ENCODE results near the gene ABO. TPM values are rescaled to one million over a fixed set of nuclear protein-coding genes. Genes with fewer than 3 reads are reported as not detected.
A peak's percentile ranks its signal among the peaks of the same experiment; 100 is the strongest.
"Not testable (repeated sequence)": the region's sequence is repeated elsewhere in the genome, so short reads cannot be mapped to it uniquely, and the experiment has no call there.

The ABO gene
- total RNA-seq, 2 experiments from 2014 or later, result not detected

DNA sequence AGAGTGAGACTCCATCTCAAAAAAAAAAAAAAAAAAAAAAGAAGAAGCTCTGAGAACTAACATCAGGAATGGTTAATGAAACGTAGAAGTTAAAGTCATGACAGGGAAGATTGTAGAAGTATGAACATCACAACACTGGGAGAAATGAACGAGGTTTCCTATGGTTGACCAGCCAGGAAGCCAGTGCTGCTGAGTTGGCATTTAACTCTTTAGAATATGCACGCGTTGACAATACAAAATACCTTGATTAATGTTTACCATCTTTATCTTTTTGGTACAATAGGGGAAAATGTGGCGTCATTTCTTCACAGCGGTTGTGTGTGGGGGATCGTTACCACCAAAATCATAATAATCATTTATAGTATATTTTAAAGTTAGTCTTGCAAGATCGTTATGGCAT lies 32.0 kb downstream of the ABO start:
- H3K4me3 Mint-ChIP-seq, result no peak overlapping the region
- H3K27ac Mint-ChIP-seq, result no peak overlapping the region

DNA sequence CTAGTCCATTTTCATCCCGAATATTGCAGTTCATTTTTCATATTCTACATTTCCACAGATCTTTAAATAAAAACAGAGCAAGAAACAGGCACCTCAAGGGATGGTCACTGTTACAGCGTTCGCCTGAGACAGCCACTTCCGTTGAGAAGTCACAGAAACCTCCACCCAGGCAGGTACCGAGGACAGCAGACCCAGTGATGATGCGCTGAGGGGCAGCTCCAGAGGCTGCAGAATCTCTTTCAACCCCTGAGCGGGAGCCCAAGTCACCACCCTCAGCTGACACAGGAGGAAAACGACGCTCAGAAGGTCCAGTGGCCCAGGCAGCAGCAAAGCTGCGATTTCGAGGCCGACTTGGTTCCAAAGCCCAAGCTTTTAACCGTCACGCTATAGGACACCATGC lies 32.8 kb downstream of the ABO start:
- Mint-ChIP-seq H3K4me1 (ENCODE audit: low read depth) (peaks cover 3% of the 10 kb centered on the region), H3K36me3 (no peaks in the 10 kb centered on the region), H3K27ac (no peak overlapping the region), H3K4me3 (no peak overlapping the region), H3K27me3 (peaks cover 10% of the 10 kb centered on the region), H3K9me3 (no peaks in the 10 kb centered on the region)
- no peak for DNase-seq
- CTCF ChIA-PET, result no interaction called here
- intact Hi-C loops (cut with micrococcal nuclease), result no loop called here
- POLR2A ChIA-PET, result no interaction called here

More for the DNA sequence above, 32.0 kb downstream of the ABO start:
- CTCF ChIA-PET, result no interaction called here
- Mint-ChIP-seq H3K27me3 (peaks cover 10% of the 10 kb centered on the region), H3K9me3 (no peaks in the 10 kb centered on the region), H3K36me3 (no peaks in the 10 kb centered on the region), H3K4me1 (ENCODE audit: low read depth) (peaks cover 3% of the 10 kb centered on the region)
- no peak for DNase-seq
- intact Hi-C loops (cut with micrococcal nuclease), result no loop called here
- POLR2A ChIA-PET, result no interaction called here

DNA sequence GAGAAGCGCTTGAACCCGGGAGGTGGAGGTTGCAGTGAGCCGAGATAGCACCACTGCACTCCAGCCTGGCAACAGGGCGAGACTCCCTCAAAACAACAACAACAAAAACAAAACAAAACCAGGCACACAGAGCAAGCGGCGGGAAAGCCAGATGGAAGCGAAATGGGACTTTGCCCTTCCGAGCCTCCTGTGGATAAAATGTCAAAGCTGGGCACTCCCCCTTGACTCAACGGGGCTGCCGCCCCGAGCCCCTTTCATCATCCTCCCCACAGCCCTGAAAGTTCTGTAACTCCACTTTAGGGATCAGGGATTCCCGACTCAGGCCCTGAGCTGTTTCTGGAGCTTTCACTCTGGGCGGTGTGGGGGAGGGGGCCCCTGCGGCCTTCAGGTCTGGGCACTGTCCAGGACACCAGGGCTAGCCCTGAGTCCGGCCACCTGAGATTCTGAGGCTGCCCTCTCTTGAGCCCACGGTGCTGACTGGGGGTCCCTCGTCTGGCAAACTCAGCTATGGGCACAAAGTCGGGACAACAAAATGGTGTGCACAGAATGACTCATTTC lies 35.4 kb downstream of the ABO start:
- no peak overlapping the region for H3K27ac Mint-ChIP-seq
- H3K9me3 Mint-ChIP-seq, result no peaks in the 10 kb centered on the region
- CTCF ChIA-PET, result interaction anchor here (0.7 to 2.7 kb wide), 14 partner anchors 9 to 504 kb away, joined by 3 to 15 read pairs (median 4); partner anchors contain the start of gene SLC2A6
- no peak for DNase-seq
- intact Hi-C loops (cut with micrococcal nuclease), result loop anchor here (2.0 to 5.0 kb wide), 4 partner anchors 53 to 247 kb away; no protein-coding TSS in a partner anchor
- H3K4me1 Mint-ChIP-seq (ENCODE audit: low read depth), result peaks cover 3% of the 10 kb centered on the region
- no peak overlapping the region for H3K4me3 Mint-ChIP-seq
- peaks cover 9% of the 10 kb centered on the region for H3K27me3 Mint-ChIP-seq
- POLR2A ChIA-PET, result interaction anchor here (0.6 kb wide), 1 partner anchor 48 kb away, joined by 3 read pairs; no protein-coding TSS in a partner anchor
- H3K36me3 Mint-ChIP-seq, result no peaks in the 10 kb centered on the region

DNA sequence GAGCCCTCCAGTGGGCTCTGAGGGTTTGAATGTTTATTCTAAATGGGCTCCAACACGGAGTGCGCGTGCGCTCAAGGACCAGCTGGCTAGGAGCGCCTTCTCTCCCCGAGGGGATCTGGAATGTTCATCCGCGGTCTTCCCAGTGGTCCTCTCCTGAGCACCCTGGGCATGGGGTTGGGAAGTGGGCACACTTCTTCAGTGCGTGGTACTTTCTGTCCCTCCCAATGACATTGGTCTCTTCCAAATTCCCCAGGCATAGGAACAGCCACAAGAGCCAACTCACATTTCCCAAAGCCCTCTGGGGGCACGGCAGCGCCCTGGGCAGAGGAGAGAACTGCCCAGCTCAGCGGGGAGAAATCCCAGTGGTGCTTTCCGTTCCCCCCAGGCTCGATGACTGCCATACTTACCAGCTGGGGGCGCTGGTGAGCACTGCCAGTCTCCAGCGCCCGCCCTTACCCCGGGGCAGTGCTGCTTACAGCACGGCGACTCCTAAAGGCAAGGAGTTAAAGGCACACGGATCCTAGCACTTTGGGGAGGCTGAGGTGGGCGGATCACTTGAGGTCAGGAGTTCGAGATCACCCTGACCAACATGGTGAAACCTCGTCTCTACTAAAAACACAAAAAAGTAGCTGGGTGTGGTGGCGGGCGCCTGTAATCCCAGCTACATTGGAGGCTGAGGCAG lies 36.0 kb downstream of the ABO start:
- no peak overlapping the region for H3K27ac Mint-ChIP-seq
- peaks cover 3% of the 10 kb centered on the region for H3K4me1 Mint-ChIP-seq (ENCODE audit: low read depth)
- peaks cover 9% of the 10 kb centered on the region for H3K27me3 Mint-ChIP-seq
- H3K9me3 Mint-ChIP-seq, result no peaks in the 10 kb centered on the region
- ChIA-PET CTCF (interaction anchor here (0.7 to 2.7 kb wide), 20 partner anchors 10 to 363 kb away, joined by 3 to 15 read pairs (median 4); partner anchors contain the start of gene SLC2A6), POLR2A (interaction anchor here (0.6 kb wide), 1 partner anchor 49 kb away, joined by 3 read pairs; no protein-coding TSS in a partner anchor)
- H3K4me3 Mint-ChIP-seq, result peak overlapping the region; percentile 21
- intact Hi-C loops (cut with micrococcal nuclease), result loop anchor here (2.0 to 5.0 kb wide), 4 partner anchors 52 to 248 kb away; no protein-coding TSS in a partner anchor
- H3K36me3 Mint-ChIP-seq, result no peaks in the 10 kb centered on the region
- DNase-seq, result peak; percentile 80

DNA sequence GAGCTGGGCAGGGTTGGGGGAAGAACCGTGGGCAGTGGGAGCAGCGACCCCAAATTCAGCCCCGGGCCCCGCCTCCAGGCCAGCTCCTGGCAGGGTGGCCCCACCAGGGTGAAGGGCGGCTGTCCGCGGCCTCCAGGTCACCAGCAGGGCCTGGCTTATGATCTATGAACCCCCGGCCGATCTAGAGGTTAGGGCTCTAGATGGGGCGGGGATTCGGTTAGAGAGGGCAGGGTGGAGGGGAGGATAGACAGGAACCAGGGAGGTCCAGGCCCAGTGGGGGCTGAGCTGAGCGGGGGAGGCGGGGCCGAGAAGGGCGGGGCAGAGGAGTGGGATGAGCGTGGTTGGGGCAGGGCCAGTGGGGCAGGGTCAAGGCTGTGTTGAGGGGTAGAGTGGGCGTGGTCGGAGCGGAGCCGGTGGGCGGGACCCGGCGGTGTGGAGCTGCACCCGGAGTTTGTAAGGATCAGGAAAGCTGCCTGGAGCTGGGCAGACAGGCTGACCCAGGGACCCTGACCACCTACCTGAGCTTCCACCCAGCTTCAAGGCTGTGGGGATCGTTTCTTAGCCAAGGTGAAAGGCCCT lies 36.6 kb downstream of the ABO start:
- no peak overlapping the region for H3K4me3 Mint-ChIP-seq
- peaks cover 9% of the 10 kb centered on the region for H3K27me3 Mint-ChIP-seq
- intact Hi-C loops (cut with micrococcal nuclease), result loop anchor here (2.0 to 5.0 kb wide), 4 partner anchors 52 to 248 kb away; no protein-coding TSS in a partner anchor
- no peaks in the 10 kb centered on the region for H3K36me3 Mint-ChIP-seq
- CTCF ChIA-PET, result interaction anchor here (0.7 to 2.7 kb wide), 17 partner anchors 10 to 248 kb away, joined by 3 to 15 read pairs (median 5); no protein-coding TSS in a partner anchor
- H3K9me3 Mint-ChIP-seq, result no peaks in the 10 kb centered on the region
- peak; percentile 45 for DNase-seq
- H3K4me1 Mint-ChIP-seq (ENCODE audit: low read depth), result peaks cover 3% of the 10 kb centered on the region
- POLR2A ChIA-PET, result no interaction called here
- H3K27ac Mint-ChIP-seq, result no peak overlapping the region

DNA sequence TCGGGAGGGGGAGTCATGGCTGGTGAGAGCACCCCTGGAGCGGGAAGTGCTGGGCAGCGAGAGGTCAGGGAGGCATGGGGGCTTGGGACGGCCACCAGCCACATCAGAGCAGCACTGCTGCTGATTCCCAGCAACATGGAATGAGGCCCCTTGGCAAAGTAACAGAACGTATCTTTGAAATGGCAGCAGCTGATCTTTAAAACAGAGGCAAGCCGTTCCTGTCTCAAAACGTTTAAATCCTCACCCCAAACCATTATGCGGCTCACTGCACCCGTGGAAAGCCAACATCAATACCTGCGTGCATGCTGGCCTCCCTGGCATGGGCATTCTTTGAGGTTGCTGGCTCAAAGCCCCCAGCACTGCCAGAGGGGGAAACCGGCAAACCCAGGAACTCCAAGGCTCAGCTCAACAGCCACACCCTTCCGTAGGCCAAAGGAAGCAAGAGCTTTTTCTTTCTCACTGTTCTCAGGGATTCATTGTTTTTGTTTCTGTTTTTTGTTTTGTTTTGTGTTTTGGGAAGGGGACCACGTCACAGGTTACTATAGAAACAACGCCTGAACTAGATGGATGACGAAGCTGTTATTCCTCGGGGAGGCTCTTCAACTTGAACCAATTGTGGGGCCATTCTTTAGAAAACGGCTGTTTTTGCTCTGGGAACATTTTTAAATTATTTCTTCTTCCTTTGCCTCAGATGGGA lies 37.8 kb downstream of the ABO start:
- CTCF ChIA-PET, result no interaction called here
- H3K9me3 Mint-ChIP-seq, result no peaks in the 10 kb centered on the region
- H3K4me1 Mint-ChIP-seq (ENCODE audit: low read depth), result peaks cover 3% of the 10 kb centered on the region
- no peak for DNase-seq
- POLR2A ChIA-PET, result no interaction called here
- intact Hi-C loops (cut with micrococcal nuclease), result loop anchor here (5.0 kb wide), 2 partner anchors 90 to 165 kb away; no protein-coding TSS in a partner anchor
- no peak overlapping the region for H3K4me3 Mint-ChIP-seq
- no peak overlapping the region for H3K27ac Mint-ChIP-seq
- peaks cover 9% of the 10 kb centered on the region for H3K27me3 Mint-ChIP-seq
- no peaks in the 10 kb centered on the region for H3K36me3 Mint-ChIP-seq

DNA sequence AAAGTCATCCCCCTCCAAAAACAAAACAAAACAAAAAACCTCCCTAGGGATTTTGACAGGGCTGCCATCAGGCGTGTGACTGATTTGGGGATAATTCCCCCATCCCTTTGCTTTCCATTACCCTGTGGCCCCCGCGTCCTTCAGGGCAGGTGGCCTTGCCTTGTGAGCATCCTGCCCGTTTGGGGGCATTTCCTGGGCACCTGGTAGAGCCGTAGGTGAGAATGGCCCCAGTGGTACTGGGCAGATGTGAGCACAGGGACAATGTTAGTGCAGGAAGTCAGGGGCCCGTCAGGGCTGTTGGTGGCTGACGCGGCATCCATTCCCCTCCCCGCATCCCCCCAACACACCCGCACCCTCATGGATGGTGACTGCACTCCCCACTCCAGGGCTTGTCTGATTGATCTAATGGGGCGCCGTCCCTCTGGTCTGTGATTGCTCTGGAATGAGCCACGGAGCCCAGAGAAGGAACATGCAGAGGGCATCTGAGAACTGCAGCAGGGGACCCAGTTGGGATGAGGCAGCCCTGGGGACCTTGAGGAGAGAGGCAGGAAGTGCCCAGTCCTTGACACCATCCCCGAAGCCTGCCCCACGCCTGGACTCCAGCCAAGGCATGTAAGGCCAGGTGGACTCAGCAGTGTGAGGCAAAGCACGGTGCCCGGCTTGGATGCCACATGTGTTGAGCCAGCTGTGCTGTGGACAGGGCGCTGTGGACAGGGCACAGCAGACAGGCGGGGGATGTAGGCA lies 38.5 kb downstream of the ABO start:
- H3K9me3 Mint-ChIP-seq; H3K4me3 Mint-ChIP-seq; H3K27me3 Mint-ChIP-seq; POLR2A ChIA-PET; H3K4me1 Mint-ChIP-seq (ENCODE audit: low read depth); H3K27ac Mint-ChIP-seq; CTCF ChIA-PET; H3K36me3 Mint-ChIP-seq; DNase-seq: not testable (repeated sequence)
- intact Hi-C loops (cut with micrococcal nuclease), result loop anchor here (5.0 kb wide), 2 partner anchors 91 to 166 kb away; no protein-coding TSS in a partner anchor

DNA sequence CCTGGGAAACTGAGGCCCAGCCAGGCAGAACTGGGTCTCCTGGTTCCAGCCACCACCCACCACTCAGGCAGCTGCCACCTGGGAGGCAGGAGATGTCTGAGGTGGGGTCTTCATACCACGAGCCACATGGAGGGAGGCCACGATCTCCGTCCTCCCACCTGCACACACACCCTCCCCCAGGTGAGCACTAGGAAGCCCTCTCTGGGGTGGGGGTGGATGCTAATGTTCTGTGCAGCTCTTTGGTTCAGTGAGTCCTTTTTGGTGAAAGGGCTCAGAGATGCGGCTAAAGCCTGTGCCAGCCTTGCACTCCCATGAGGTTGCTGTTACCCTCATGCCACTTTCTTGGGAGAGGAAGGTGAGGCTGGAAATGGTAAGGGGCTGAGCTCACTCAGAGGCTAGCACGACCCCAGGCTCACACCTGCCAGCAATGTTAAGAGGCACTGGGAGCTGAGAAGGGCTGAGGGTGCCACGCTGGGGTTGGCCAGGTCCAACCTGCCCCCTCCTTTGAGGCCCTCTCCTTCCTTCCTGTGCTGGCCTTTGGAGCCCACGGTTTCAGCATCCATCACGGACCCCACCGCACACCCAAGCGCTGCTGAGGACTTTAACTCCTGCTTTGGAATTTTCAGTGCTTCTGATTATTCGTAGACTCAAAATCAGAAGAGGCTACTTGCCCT lies 39.3 kb downstream of the ABO start:
- ChIA-PET POLR2A (no interaction called here), CTCF (no interaction called here)
- no peak for DNase-seq
- Mint-ChIP-seq H3K36me3 (no peaks in the 10 kb centered on the region), H3K9me3 (no peaks in the 10 kb centered on the region), H3K4me3 (no peak overlapping the region), H3K27me3 (peaks cover 9% of the 10 kb centered on the region), H3K27ac (no peak overlapping the region), H3K4me1 (ENCODE audit: low read depth) (peaks cover 3% of the 10 kb centered on the region)
- intact Hi-C loops (cut with micrococcal nuclease), result loop anchor here (5.0 kb wide), 2 partner anchors 92 to 167 kb away; no protein-coding TSS in a partner anchor

DNA sequence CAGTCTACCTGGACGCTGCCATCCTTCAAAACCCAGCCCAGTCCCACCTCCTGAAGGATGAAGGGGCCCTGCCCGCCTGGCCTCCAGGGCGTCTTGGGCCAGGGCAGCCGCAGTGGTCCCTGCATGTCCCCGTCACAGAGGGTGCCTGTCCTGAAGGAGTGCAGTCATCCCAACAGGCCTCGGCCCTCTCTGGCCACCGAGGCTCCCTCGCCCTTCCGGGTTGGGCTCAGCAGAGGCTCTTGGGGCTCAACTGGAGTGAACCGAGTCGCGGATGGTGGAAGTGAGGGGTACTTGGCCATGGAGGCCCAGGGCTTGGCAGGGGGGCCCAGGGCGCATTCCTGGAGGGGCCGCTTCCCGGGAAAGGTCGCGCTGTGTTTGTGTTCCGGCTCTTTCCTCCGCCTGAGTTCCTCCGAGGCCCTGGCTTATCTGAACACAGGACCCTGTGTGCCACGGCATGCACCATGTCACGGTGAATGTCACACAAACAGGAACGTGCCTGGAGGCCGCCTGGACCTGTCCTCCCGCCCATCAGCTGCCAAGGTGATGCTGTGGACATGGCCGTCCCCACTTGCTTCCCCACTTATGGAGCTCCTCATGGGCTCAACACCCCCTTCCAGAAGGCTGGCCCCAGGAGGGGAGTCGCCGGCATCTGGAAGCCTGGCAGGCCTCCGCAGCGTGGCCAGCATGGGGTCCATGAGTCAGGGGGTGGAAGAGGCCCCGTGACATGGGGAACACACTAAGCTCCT lies 40.3 kb downstream of the ABO start:
- no peak for DNase-seq
- Mint-ChIP-seq H3K4me3 (no peak overlapping the region), H3K27ac (no peak overlapping the region), H3K9me3 (no peaks in the 10 kb centered on the region), H3K36me3 (no peaks in the 10 kb centered on the region), H3K27me3 (peaks cover 9% of the 10 kb centered on the region), H3K4me1 (ENCODE audit: low read depth) (peaks cover 3% of the 10 kb centered on the region)
- intact Hi-C loops (cut with micrococcal nuclease), result loop anchor here (5.0 kb wide), 2 partner anchors 93 to 168 kb away; no protein-coding TSS in a partner anchor
- ChIA-PET POLR2A (no interaction called here), CTCF (no interaction called here)

DNA sequence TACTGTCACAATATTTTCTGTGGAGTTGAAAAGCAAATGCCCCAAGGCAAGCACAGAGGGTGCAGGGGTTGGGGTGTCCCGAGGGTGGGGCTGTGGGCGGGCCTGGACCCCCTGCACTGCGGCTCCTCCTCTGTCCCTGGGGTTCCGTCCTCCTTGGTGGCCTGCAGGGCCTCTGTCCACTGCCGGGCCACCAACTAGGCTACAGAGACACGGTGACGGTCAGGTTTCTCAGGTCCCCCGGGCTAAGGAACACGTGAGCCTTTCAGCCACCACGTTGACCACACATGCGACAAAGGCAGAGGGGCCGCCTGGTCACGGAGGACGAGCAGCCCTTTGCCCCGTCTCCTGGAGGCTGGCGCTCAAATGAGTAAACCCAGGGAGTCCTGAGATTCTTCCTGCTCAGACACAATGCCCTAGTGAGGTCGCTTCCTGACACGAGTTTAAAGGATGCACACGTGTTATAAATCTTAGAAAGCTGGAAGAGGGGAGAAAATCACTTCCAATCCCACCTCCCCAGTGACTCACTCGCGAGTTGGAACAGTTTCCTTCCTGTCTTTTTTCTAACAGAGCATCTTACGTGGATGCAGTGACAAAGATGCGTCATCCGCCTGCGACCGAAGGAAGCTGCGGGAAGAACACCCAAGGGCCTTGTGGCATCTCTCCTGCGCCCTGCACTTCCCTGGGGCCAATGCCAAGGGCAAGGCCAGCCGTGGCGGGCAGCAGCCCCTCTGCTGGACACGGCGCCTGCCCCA lies 41.1 kb downstream of the ABO start:
- peaks cover 6% of the 10 kb centered on the region for H3K27me3 Mint-ChIP-seq

More for the DNA sequence above, 41.1 kb downstream of the ABO start:
- intact Hi-C loops (cut with micrococcal nuclease), result no loop called here
- Mint-ChIP-seq H3K4me3 (no peak overlapping the region), H3K27ac (no peak overlapping the region), H3K36me3 (no peaks in the 10 kb centered on the region), H3K4me1 (ENCODE audit: low read depth) (peaks cover 1% of the 10 kb centered on the region), H3K9me3 (no peaks in the 10 kb centered on the region)
- ChIA-PET POLR2A (no interaction called here), CTCF (no interaction called here)
- no peak for DNase-seq
